Measurements from ENCODE around the gene SLC29A3. TPM values are rescaled to one million over a fixed set of nuclear protein-coding genes. Genes with fewer than 3 reads are reported as not detected.

SLC29A3 gene
- polyA plus RNA-seq, 1 donor (not counting 4 experiments of a cell fraction or from before 2014, with no cell fraction given) = 0.52 TPM

DNA sequence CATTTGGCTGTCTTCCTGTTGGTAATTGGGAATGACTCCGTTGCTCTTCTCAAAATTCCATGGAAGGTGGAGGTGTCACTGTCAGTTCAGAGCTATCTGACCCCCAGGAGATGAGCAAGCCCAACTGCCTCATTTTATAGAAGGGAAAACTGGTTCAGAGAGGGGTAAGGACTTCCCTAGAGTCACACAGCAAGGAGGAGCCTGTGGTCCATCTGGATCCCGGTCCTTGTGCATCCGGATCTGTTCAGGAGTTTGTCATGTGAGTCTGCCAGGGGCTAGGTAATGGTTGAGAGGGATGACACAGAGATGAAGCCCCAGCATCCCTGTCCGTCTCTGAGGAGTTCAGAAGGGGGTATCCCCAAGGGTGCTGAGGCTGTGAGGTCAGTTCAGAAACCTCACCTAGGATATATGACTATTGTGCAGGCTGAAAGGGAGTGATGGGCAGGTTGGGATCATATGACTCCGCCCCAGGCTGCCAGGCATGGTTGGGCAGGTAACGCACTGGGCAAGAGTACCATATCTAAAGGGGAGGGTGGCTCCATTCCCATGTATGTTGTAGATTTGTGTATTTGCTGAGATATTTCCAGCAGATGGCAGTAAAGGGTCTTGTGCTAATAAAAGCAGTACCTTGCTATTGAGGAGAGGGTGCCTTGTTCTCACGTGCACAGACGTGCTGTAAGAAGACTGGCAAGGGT is 16.0 kb upstream of the SLC29A3 start:
- FAIRE-seq = peak; percentile 95
- dilution Hi-C loops (cut with MboI; ENCODE audit: extremely low pct_ligation_motif_present, low sequenced_read_pairs) = no loop called here
- TF ChIP-seq EZH2 (IDR thresholded peaks at IDR 0.05; ENCODE audit: low read length) = no peak
- TF ChIP-seq, protein P1, sequence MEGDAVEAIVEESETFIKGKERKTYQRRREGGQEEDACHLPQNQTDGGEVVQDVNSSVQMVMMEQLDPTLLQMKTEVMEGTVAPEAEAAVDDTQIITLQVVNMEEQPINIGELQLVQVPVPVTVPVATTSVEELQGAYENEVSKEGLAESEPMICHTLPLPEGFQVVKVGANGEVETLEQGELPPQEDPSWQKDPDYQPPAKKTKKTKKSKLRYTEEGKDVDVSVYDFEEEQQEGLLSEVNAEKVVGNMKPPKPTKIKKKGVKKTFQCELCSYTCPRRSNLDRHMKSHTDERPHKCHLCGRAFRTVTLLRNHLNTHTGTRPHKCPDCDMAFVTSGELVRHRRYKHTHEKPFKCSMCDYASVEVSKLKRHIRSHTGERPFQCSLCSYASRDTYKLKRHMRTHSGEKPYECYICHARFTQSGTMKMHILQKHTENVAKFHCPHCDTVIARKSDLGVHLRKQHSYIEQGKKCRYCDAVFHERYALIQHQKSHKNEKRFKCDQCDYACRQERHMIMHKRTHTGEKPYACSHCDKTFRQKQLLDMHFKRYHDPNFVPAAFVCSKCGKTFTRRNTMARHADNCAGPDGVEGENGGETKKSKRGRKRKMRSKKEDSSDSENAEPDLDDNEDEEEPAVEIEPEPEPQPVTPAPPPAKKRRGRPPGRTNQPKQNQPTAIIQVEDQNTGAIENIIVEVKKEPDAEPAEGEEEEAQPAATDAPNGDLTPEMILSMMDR (optimal IDR thresholded peaks at IDR 0.05 in 1 of 3, IDR thresholded peaks at IDR 0.05 in 1 of 3, conservative IDR thresholded peaks at IDR 0.05 in 1 of 3; ENCODE audit: extremely low read depth in 1 of 3, insufficient read depth in 2 of 3, low read length in 3 of 3) = peak; percentile 50 to 64 (median 63)

DNA sequence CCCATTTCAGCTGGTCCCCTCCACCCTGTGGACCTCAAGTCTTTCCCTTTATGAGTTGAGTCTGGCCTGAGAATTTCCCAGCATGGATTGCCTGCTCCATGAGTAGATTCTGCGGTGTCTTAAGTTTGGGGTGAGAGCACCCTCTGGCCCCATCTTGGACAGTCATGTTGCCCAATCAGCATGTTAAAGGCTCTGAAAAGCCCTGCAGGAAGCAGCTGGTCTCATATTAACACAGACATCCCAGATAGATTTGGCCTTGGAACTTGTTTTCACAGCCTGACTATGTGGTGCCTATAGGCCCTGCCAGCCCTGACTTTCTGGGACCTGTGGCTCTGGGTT is 15.5 kb upstream of the SLC29A3 start:
- Histone ChIP-seq H3K4me1 (ENCODE audit: control insufficient read depth, extremely low read depth, insufficient read depth, low read length) (peaks cover 13% of the 10 kb centered on the region), H3K27me3 (ENCODE audit: control insufficient read depth, extremely low read depth, insufficient read depth, low read length) (peaks cover 14% of the 10 kb centered on the region), H3K9ac (ENCODE audit: control insufficient read depth, extremely low read depth, insufficient read depth, low read length) (no peak overlapping the region), H3K4me3 (ENCODE audit: control insufficient read depth in 2 of 3, extremely low read depth in 1 of 3, insufficient read depth in 2 of 3, low read depth in 1 of 3, low read length in 3 of 3) (no peak overlapping the region), H3K9me1 (ENCODE audit: control insufficient read depth, extremely low read depth, insufficient read depth, low read length) (peaks cover 2% of the 10 kb centered on the region), H3K36me3 (ENCODE audit: control insufficient read depth in 2 of 2, extremely low read depth in 1 of 2, insufficient read depth in 2 of 2, low read length in 2 of 2) (no peaks in the 10 kb centered on the region), H3K4me2 (ENCODE audit: control insufficient read depth, extremely low read depth, insufficient read depth, low read depth, low read length) (no peak overlapping the region), H2AFZ (ENCODE audit: control insufficient read depth, low read length) (no peak overlapping the region), H4K20me1 (ENCODE audit: control insufficient read depth, extremely low read depth, insufficient read depth, low read length) (no peaks in the 10 kb centered on the region), H3K9me3 (ENCODE audit: control insufficient read depth, low read depth, low read length) (no peaks in the 10 kb centered on the region), H3K27ac (ENCODE audit: control insufficient read depth, insufficient read depth, low read length) (no peak overlapping the region), H3K79me2 (ENCODE audit: control insufficient read depth, insufficient read depth, low read length) (no peaks in the 10 kb centered on the region)
- TF ChIP-seq, protein P1 (optimal IDR thresholded peaks at IDR 0.05 in 1 of 3, IDR thresholded peaks at IDR 0.05 in 1 of 3, conservative IDR thresholded peaks at IDR 0.05 in 1 of 3; ENCODE audit: extremely low read depth in 1 of 3, insufficient read depth in 2 of 3, low read length in 3 of 3) = no peak
- no peak for TF ChIP-seq EZH2 (IDR thresholded peaks at IDR 0.05; ENCODE audit: low read length)
- FAIRE-seq (no peak), DNase-seq (ENCODE audit: low read depth, low spot score) (no peak)
- dilution Hi-C loops (cut with MboI; ENCODE audit: extremely low pct_ligation_motif_present, low sequenced_read_pairs) = no loop called here

More for the DNA sequence above, 16.0 kb upstream of the SLC29A3 start:
- peaks cover 13% of the 10 kb centered on the region for H3K4me1 ChIP-seq (ENCODE audit: control insufficient read depth, extremely low read depth, insufficient read depth, low read length)
- peaks cover 2% of the 10 kb centered on the region for H3K9me1 ChIP-seq (ENCODE audit: control insufficient read depth, extremely low read depth, insufficient read depth, low read length)
- DNase-seq (ENCODE audit: low read depth, low spot score) = peak; percentile 28
- no peak overlapping the region for H2AFZ ChIP-seq (ENCODE audit: control insufficient read depth, low read length)
- H3K79me2 ChIP-seq (ENCODE audit: control insufficient read depth, insufficient read depth, low read length) = no peaks in the 10 kb centered on the region
- no peaks in the 10 kb centered on the region for H3K36me3 ChIP-seq (ENCODE audit: control insufficient read depth in 2 of 2, extremely low read depth in 1 of 2, insufficient read depth in 2 of 2, low read length in 2 of 2)
- H4K20me1 ChIP-seq (ENCODE audit: control insufficient read depth, extremely low read depth, insufficient read depth, low read length) = no peaks in the 10 kb centered on the region
- no peak overlapping the region for H3K27ac ChIP-seq (ENCODE audit: control insufficient read depth, insufficient read depth, low read length)
- H3K27me3 ChIP-seq (ENCODE audit: control insufficient read depth, extremely low read depth, insufficient read depth, low read length) = peaks cover 10% of the 10 kb centered on the region
- no peaks in the 10 kb centered on the region for H3K9me3 ChIP-seq (ENCODE audit: control insufficient read depth, low read depth, low read length)
- H3K4me2 ChIP-seq (ENCODE audit: control insufficient read depth, extremely low read depth, insufficient read depth, low read depth, low read length) = no peak overlapping the region
- no peak overlapping the region for H3K4me3 ChIP-seq (ENCODE audit: control insufficient read depth in 2 of 3, extremely low read depth in 1 of 3, insufficient read depth in 2 of 3, low read depth in 1 of 3, low read length in 3 of 3)
- no peak overlapping the region for H3K9ac ChIP-seq (ENCODE audit: control insufficient read depth, extremely low read depth, insufficient read depth, low read length)
